UCSD-AML1 (cell line): ENCODE results near the gene TYSND1.
"Not testable (repeated sequence)": the region's sequence is repeated elsewhere in the genome, so short reads cannot be mapped to it uniquely, and the experiment has no call there.

Experiments
- DNase-seq: peaks from one replicate; lab custom pipeline; 2025; ENCODE audit not compliant: unreplicated experiment; lab: John Stamatoyannopoulos, UW

Gene TYSND1

DNA sequence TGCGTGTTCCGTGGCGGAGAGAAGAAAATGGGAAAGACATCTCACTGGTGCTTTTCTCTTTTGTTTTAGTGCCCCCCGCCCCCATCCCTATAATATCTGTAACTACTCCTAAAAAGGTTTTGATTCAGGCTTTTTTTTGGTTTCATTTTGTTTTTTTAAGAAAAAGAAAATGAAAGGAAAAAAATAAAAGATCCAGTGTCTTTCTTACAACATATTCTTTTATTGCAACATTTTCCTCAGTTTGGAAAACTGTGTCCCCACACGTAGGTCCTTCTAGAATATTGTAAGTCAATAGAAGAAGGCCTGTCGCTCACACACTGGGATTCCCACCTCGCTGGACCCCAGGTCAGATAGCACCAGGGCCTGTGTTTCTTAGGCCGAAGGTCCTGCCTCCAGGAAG, 34.4 kb downstream of the TYSND1 start:
- no peak for DNase-seq

DNA sequence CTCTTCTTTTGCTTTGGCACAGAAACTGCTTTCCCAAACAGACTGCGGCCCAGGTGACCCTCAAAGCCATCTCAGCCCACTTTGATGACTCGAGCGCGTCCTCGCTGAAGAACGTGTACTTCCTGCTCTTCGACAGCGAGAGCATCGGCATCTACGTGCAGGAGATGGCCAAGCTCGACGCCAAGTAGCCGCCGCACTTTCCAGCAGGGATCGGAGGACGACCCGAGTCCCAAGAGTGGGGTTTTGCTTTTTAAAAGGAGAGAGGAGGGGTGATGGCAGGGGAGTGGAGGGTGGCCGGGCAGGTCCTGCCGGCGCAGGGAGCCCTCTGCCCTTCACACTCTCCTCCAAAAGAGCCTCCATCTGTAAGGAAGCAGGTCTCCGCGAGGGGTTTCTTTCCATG, 35.0 kb downstream of the TYSND1 start:
- DNase-seq, result no peak

DNA sequence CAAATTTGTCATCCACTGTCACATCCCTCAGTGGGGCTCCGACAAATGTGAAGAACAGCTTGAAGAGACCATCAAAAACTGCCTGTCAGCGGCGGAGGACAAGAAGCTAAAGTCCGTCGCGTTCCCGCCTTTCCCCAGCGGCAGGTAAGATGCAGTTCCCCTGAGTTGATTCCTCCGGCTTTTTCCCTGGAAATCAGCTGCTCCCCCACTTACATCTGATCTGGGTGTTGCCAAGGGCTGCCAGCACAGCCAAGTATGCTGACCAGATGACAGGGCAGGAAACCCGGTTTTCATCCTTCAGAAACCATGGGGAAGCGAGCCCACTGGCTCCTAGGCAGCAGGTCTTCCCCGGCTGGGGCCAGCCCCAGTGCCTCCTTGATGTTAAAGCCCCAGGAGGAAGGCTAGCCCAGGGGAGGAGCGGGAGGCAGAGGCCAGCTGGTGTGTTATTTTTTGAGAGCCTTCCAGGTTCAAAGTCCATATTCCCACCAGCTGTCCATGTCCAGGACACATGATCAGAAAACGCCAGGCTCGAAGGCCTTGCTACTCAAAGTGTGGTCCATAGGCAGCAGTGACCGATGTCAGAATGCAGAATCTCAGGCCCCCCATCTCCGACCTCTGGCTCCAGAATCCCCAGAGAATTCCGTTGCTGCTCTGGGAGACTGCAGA, 37.3 kb downstream of the TYSND1 start:
- no peak for DNase-seq

DNA sequence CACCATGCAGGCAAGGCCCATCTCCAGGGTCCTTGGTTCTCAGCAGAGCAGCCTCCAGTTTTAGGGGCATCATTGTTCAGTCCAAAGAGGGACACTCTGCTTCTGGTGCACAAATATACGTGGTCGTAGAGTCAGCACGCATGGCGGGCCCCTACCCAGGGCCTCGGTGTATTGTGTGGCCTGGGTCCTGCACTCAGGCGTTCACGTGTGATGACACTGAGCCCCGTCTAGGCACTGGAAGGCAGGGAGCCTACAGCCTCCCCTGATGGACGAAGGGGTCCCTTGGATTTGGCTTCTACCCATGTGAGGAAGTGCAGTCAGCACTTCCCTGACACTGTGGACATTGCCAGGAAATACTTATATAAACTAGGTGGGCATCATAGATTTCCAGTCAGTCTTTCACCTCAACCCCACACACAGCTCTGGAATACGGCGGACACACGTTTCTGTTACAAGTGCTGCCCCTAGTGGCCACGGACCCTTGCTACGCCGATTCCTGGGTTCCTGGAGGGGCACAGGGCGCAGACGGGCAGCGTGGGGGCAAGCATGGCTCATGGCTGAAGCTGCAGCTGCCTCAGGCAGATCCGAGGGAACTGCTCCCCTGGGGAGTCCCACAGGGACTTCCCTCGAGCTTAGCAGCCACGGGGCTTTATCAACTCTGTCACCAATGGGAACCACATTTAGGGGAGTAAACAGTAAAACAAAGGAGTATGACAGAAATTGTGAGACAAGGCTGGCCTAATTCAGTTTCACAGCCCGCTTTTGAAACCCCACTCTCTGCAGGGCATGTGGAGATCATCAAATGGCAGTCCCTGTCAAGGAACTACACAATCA, 39.3 kb downstream of the TYSND1 start:
- no peak for DNase-seq

DNA sequence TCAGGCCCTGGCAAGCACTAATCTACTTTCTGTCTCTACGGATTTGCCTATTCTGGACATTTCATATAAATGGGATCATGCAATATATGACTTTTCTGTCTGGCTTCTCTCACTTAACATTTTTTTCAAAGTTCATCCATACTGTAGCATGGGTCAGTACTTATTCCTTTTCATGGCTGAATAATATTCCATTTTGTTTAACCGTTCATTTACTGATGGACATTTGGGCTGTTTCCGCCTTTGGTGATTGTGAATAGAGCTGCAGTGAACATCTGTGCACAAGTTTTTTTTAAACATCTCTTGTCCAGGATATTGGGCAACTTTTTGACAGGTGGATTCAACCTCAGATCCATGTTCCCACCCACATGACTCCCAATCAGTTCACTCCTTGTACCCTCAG, 44.8 kb downstream of the TYSND1 start:
- no peak for DNase-seq

DNA sequence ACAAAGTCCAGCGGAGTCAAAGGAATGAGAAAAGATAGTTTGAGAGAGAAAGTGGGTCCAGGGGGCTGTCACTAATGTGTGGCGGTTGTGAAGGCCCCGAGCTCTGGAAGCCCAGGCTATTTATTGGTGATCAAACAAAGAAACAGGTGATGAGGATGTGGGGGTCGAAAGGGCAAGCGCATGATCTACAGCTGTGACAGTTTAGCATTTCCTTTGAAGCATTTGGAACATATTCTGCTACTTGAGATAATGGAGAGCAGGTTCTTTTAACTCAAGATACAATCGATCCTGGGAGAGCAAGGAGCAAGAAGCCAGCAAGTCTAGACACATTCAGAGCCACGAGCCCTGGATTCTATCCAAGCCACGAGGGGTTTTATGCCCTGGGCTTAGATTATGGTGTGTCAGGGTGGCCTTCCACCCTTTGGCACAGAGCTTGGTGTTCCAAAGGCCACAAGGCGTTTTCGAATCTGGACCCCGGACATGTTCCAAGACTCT, 45.4 kb downstream of the TYSND1 start:
- DNase-seq, result not testable (repeated sequence)

DNA sequence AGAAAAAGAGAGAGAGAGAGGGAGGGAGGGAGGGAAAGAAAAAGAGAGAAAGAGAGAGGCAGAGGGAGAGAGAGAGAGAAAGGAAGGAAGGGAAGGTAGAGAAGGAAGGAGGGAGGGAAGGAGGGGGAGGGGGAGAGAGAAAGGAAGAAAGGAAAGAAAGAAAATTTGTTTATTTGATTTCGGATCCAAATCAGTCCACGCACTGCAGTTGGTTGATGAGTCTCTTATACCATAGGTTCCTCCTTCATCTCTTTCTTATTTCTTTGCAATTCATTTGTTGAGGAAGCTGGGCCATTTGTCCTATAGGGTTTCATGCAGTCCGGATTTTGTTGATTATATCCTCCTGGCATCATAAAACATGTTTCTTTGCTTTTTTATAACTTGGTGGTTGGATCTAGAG, 48.2 kb downstream of the TYSND1 start:
- no peak for DNase-seq

DNA sequence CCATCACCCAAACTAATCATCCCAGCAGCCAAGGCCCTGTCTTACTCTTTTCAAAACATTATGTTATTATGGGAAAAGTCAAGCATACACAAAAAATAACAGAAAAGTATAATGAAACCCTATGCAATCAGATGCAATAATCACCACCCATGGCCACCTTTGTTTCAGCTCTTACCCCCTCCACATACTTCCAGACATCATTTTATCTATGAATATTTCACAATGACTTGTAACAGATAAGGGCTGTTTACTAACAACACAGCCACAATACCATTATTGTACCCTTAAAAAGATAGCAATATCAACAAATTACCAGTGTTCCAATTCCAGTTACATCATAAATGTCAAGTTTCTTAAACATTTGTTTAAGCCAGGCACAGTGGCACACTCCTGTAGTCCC, 49.0 kb downstream of the TYSND1 start:
- DNase-seq, result no peak

DNA sequence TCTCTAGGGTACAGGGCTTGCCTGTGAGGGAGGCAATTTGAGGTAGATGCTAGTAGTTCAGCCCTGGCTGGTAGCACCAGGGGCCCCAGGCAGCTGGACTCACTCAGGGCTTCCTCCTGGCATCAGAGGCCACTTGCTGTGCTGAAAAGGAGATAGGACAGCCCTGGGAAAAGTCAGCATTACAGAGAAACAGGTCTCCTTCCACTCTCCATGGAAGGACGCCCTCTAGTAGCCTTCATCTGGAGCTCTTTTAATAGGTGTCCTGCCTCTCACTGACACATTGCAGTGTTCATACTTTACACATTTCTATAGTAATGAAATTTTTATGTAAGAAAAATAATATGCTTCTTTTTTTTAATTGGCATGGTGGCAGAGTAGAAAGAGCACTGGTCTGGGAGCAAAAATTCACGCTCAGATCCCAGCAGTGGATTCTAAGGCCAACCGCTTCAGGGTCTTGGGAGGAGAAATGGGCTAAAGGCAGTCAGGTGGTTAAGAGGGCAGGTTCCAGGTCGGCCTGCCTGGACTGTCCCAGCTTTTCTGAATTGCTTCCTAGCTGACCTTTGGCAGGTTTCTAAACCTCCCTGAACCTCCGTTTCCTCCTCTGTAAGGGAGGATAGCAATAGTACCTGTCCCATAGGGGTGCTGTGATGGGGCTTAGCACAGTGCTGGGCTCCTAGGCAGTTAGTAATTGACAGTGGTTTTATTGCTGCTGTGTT, 49.6 kb downstream of the TYSND1 start:
- no peak for DNase-seq

DNA sequence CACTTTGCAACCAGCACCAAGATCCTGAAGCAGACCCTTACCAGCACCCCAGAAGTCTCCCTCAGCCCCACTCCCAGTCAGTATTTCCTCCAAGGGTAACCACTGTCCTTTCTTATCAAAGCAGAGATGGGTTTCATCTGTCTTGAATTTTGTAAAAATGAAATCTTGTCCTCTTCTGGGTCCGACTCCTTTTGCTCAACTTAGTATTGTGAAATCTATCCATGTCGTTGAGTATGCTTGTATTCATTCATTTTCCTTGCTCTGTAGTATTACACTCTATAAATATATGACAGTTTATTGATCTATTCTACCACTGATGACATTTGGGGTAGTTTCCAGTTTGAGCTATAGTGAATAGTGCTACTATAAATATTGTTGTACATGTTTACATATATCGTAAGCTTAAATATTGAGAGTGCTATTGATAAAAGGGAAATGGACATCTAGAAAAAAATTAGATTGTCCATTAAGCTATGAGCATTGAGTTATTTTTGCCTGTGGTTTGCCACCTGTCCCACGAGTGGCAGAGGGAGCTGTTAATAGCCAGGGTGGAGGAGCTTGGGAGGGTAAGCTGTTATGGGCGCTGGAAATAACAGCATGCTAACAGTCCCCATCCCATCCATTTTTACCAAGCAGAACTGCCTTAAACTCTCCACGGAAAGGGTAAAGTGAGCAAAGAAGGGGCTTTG, 50.3 kb downstream of the TYSND1 start:
- DNase-seq, result no peak

DNA sequence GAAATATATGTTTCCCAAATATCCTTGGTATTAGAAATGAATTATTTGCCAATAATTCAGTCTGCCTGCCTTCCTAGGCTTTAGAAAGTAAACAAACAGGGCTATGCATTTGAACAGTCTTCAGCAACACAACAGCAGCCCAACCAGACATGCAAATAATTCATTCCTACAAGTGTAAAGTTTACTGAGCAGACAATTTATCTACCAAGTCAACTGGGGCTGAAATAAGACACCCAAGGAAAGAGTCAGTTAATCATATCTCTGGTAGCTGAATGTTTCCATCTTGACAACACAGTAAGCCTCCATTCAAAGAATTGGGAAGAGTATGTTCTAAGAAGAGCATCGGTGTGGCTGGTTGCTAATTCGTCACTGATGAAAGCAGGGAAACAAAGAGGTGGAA, 52.2 kb downstream of the TYSND1 start:
- DNase-seq, result no peak

DNA sequence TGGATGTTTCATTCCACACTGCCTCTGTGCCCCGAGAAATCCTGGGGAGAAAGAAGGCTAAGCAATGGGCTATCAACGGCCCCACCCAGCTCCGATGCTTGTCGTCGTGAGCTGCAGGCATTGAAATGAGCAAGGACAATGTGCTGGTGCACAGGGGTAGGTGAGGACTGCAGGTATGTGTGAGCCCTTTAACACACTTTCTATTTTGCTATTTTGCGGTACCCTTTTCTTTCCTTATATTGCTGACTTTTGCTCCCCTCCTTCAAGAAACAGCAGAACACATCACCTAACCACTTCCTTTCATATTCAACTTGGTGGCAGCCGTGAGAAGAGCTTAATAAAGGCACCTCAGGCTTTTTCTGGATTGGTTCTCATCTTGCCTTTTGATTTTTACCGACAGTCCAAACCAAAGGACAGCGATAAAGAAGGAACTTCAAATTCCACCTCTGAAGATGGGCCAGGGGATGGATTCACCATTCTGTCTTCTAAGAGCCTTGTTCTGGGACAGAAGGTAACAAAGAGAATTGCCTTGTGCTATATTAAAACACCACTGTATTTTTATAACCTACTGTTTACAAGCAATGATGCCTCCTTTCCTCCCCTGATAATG, 53.1 kb downstream of the TYSND1 start:
- no peak for DNase-seq

DNA sequence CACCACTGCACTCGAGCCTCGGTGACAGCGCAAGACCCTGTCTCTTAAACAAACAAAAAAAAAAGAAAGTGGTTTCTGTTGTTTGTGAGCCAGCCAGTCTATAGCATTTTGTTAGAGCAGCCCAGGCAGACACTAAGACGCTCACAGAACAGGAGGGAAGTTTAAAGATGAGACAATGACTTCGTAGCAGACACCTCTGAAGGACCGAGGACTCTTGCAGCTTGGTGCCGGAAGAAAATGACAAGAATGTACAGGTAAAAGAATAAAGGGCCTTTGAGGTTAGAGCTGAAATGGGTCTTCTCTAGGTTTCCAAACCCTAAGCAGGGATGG, 54.1 kb downstream of the TYSND1 start:
- no peak for DNase-seq

DNA sequence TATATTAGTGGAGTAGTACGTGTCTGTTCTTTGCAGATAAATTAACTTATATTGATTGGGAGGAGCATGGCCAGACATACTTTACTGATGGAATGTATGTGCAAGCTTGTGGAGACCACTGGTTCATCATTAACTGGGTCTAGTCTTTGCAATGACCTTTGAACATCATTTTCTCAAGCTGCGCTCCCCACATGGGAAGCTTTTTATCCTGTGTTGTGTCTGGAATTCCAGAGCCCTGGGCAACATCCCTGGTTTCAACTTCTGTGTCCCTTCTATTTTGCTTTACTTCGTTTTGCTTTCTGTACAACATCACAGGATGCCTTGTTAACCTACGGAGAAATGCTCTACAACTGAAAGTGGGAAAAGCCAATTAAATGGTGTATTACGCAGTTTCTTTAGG, 55.5 kb downstream of the TYSND1 start:
- no peak for DNase-seq

DNA sequence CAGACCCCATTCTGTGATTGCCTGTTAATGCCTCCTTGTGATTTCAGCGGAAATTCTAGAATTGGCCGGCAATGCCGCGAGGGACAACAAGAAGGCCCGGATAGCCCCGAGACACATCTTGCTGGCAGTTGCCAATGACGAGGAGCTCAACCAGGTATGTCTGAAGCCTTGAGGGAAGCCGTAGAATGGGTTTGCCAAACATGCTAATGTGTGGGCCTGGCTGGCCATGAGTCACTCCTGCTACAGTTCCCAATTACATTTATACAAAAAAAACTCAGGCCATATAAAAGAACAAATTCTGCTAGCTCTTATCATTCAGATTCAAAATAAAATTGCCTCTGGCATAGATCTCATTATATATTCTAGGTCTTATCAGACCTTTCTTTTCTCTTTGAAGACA, 56.5 kb downstream of the TYSND1 start:
- DNase-seq, result no peak

DNA sequence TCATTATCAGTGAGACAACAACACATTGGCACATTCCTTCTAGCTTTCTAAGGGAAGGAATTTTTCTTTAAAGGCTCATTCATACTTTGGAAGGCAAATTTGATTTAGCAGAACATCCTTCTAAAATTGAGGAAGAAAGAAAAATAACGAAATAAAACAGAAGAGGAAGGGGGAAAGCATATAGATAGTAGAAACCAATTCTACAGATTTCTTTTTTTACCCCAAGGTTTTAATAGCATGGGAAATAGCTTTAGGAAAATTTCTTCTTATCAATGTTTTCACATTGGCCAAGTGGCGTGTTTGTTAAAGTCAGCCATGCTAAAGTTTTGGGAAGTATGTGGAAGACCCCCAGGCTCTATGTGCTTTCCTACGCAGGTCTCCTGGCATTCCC, 58.2 kb downstream of the TYSND1 start:
- DNase-seq, result no peak
